HEK293 (cell line): ENCODE measurements around the gene MMP28.

Experiments used
- ZNF155 ChIP-seq: fragments of 450-650 bp; formaldehyde crosslinking; IDR thresholded peaks from 2 replicates; pipeline ENCODE4 v1.5.1; 2016; ENCODE audit warnings: missing biosample characterization, missing genetic modification characterization
- ZNF366 ChIP-seq: fragments of 450-650 bp; formaldehyde crosslinking; conservative IDR thresholded peaks from 2 replicates; pipeline ENCODE4 v1.5.1; 2016; ENCODE audit warnings: missing biosample characterization, missing genetic modification characterization
- TF ChIP-seq, protein P1 (sequence below): fragments of 450-650 bp; formaldehyde crosslinking; IDR thresholded peaks from 2 replicates; pipeline ENCODE4 v1.5.1; 2016; ENCODE audit warnings: missing biosample characterization, missing genetic modification characterization
- TF ChIP-seq, protein P2 (sequence below): fragments of 450-650 bp; formaldehyde crosslinking; conservative IDR thresholded peaks from 2 replicates; pipeline ENCODE4 v1.5.1; 2016; ENCODE audit warnings: low read depth, missing biosample characterization, missing genetic modification characterization
- TF ChIP-seq, protein P3 (sequence below): fragments of 450-650 bp; formaldehyde crosslinking; IDR thresholded peaks from 2 replicates; pipeline ENCODE4 v1.5.1; 2016; ENCODE audit warnings: missing biosample characterization, missing genetic modification characterization

DNA sequence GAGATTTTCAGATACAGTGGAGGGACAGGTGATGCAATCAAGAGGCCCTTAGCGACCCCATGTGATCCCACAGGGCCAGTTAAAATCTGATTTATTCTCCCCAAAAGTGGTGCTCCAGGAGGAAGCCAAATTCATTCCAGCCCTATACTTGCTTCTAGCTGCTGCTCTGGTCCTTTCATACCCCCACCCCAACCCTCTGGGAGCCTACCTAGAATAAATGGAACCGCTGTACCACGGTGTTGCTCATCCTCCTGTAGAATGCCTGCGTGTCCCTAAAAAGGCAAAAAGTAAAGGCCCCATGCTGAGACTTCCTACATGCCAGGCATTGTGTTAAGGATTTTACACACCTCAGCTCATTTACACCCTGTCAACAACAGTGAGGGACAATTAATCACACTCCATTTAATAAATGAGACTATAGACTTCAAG, 66.0 kb downstream of the MMP28 start:
- TF ChIP-seq ZNF155 (tag by site-specific recombination) (no peak), ZNF366 (tag by site-specific recombination) (peak; percentile 71)
- TF ChIP-seq, protein P1, sequence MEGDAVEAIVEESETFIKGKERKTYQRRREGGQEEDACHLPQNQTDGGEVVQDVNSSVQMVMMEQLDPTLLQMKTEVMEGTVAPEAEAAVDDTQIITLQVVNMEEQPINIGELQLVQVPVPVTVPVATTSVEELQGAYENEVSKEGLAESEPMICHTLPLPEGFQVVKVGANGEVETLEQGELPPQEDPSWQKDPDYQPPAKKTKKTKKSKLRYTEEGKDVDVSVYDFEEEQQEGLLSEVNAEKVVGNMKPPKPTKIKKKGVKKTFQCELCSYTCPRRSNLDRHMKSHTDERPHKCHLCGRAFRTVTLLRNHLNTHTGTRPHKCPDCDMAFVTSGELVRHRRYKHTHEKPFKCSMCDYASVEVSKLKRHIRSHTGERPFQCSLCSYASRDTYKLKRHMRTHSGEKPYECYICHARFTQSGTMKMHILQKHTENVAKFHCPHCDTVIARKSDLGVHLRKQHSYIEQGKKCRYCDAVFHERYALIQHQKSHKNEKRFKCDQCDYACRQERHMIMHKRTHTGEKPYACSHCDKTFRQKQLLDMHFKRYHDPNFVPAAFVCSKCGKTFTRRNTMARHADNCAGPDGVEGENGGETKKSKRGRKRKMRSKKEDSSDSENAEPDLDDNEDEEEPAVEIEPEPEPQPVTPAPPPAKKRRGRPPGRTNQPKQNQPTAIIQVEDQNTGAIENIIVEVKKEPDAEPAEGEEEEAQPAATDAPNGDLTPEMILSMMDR: no peak
- TF ChIP-seq, protein P2, sequence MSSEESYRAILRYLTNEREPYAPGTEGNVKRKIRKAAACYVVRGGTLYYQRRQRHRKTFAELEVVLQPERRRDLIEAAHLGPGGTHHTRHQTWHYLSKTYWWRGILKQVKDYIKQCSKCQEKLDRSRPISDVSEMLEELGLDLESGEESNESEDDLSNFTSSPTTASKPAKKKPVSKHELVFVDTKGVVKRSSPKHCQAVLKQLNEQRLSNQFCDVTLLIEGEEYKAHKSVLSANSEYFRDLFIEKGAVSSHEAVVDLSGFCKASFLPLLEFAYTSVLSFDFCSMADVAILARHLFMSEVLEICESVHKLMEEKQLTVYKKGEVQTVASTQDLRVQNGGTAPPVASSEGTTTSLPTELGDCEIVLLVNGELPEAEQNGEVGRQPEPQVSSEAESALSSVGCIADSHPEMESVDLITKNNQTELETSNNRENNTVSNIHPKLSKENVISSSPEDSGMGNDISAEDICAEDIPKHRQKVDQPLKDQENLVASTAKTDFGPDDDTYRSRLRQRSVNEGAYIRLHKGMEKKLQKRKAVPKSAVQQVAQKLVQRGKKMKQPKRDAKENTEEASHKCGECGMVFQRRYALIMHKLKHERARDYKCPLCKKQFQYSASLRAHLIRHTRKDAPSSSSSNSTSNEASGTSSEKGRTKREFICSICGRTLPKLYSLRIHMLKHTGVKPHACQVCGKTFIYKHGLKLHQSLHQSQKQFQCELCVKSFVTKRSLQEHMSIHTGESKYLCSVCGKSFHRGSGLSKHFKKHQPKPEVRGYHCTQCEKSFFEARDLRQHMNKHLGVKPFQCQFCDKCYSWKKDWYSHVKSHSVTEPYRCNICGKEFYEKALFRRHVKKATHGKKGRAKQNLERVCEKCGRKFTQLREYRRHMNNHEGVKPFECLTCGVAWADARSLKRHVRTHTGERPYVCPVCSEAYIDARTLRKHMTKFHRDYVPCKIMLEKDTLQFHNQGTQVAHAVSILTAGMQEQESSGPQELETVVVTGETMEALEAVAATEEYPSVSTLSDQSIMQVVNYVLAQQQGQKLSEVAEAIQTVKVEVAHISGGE (tag by site-specific recombination): no peak
- TF ChIP-seq, protein P3, sequence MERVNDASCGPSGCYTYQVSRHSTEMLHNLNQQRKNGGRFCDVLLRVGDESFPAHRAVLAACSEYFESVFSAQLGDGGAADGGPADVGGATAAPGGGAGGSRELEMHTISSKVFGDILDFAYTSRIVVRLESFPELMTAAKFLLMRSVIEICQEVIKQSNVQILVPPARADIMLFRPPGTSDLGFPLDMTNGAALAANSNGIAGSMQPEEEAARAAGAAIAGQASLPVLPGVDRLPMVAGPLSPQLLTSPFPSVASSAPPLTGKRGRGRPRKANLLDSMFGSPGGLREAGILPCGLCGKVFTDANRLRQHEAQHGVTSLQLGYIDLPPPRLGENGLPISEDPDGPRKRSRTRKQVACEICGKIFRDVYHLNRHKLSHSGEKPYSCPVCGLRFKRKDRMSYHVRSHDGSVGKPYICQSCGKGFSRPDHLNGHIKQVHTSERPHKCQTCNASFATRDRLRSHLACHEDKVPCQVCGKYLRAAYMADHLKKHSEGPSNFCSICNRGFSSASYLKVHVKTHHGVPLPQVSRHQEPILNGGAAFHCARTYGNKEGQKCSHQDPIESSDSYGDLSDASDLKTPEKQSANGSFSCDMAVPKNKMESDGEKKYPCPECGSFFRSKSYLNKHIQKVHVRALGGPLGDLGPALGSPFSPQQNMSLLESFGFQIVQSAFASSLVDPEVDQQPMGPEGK (tag by site-specific recombination): peak; percentile 19; the same call in 1 of the 2 replicates
